Mesenchymal stem cell (in vitro differentiated cells and primary cell): ENCODE measurements around the gene SCYL1.

Source experiments
- DNase-seq: peaks from one replicate; pipeline ENCODE4 v3.0.0-alpha.2; 2013
- H2AFZ ChIP-seq: one replicate; pipeline ENCODE4 v1.6.1; 2013; ENCODE audit warnings: low read depth, mild to moderate bottlenecking, control low read depth, inconsistent platforms, low read length, moderate library complexity
- H2AK5ac ChIP-seq: 2 replicates; pipeline ENCODE4 v1.6.1; 2013; ENCODE audit warnings: low read length, moderate library complexity, mild to moderate bottlenecking, inconsistent platforms; ENCODE audit not compliant: severe bottlenecking
- H2BK120ac ChIP-seq: one replicate; pipeline ENCODE4 v1.6.1; 2013; ENCODE audit warnings: low read depth, mild to moderate bottlenecking, inconsistent platforms, low read length, moderate library complexity
- H2BK12ac ChIP-seq, 2 experiments: one replicate each; pipeline ENCODE4 v1.6.1; 2013; ENCODE audit warnings: inconsistent platforms in 2 of 2, low read length in 2 of 2, mild to moderate bottlenecking in 2 of 2, moderate library complexity in 2 of 2, control low read depth in 1 of 2
- H2BK15ac ChIP-seq: one replicate; pipeline ENCODE4 v1.6.1; 2013; ENCODE audit warnings: mild to moderate bottlenecking, low read depth, inconsistent platforms; ENCODE audit not compliant: poor library complexity, severe bottlenecking
- H2BK5ac ChIP-seq: 2 replicates; pipeline ENCODE4 v1.6.1; 2013; ENCODE audit warnings: low read depth, mild to moderate bottlenecking, low read length, control low read depth, inconsistent platforms; ENCODE audit not compliant: poor library complexity, severe bottlenecking
- H3K14ac ChIP-seq, 2 experiments: one replicate each; pipeline ENCODE4 v1.6.1; 2013; ENCODE audit warnings: inconsistent platforms in 2 of 2, low read length in 2 of 2, control low read depth in 1 of 2, mild to moderate bottlenecking in 1 of 2, moderate library complexity in 1 of 2
- H3K18ac ChIP-seq, 2 experiments: one replicate each; pipeline ENCODE4 v1.6.1; 2013; ENCODE audit warnings: inconsistent platforms in 2 of 2, low read length in 2 of 2, control low read depth in 1 of 2, low read depth in 1 of 2, mild to moderate bottlenecking in 1 of 2
- H3K23ac ChIP-seq, 2 experiments: one replicate each; pipeline ENCODE4 v1.6.1; 2013; ENCODE audit warnings: inconsistent platforms in 2 of 2, low read length in 2 of 2, mild to moderate bottlenecking in 2 of 2, moderate library complexity in 2 of 2, control low read depth in 1 of 2
- H3K27ac ChIP-seq: 2 replicates; pipeline ENCODE4 v1.5.1; 2013; ENCODE audit warnings: mild to moderate bottlenecking, moderate library complexity, low read length, control low read depth, inconsistent platforms; ENCODE audit not compliant: poor library complexity, severe bottlenecking
- H3K27me3 ChIP-seq, 2 experiments: 2 replicates each; pipeline versions ENCODE4 v1.6.1 to v1.7.0; 2013; ENCODE audit warnings: low read length in 2 of 2, mild to moderate bottlenecking in 2 of 2, moderate library complexity in 2 of 2, control low read depth in 1 of 2, inconsistent platforms in 1 of 2; ENCODE audit not compliant: control insufficient read depth in 1 of 2, insufficient read depth in 1 of 2
- H3K36me3 ChIP-seq, 2 experiments: 2 replicates each; pipeline versions ENCODE4 v1.6.1 to v1.7.0; 2013; ENCODE audit warnings: low read length in 2 of 2, control low read depth in 1 of 2, inconsistent platforms in 1 of 2, low read depth in 1 of 2, mild to moderate bottlenecking in 1 of 2; ENCODE audit not compliant: insufficient read depth in 2 of 2, control insufficient read depth in 1 of 2
- H3K4ac ChIP-seq, 2 experiments: one replicate each; pipeline ENCODE4 v1.6.1; 2013; ENCODE audit warnings: inconsistent platforms in 2 of 2, low read length in 2 of 2, mild to moderate bottlenecking in 2 of 2, moderate library complexity in 2 of 2, control low read depth in 1 of 2, low read depth in 1 of 2
- H3K4me1 ChIP-seq: 2 replicates; pipeline ENCODE4 v1.6.1; 2013; ENCODE audit warnings: low read depth, low read length, control low read depth; ENCODE audit not compliant: control insufficient read depth, insufficient read depth
- H3K4me2 ChIP-seq: 2 replicates; pipeline ENCODE4 v1.6.1; 2013; ENCODE audit warnings: low read length, mild to moderate bottlenecking, inconsistent platforms; ENCODE audit not compliant: poor library complexity, severe bottlenecking
- H3K4me3 ChIP-seq, 2 experiments: 2 replicates each; pipeline versions ENCODE4 v1.5.1 to v1.7.0; 2013; ENCODE audit warnings: low read length in 2 of 2, mild to moderate bottlenecking in 2 of 2, control low read depth in 1 of 2, low read depth in 1 of 2; ENCODE audit not compliant: insufficient read depth in 1 of 2
- H3K79me1 ChIP-seq: replicated peaks from 2 replicates; pipeline ENCODE4 v1.6.1; 2013; ENCODE audit warnings: mild to moderate bottlenecking, control low read depth, low read length, inconsistent platforms; ENCODE audit not compliant: poor library complexity, severe bottlenecking
- H3K9ac ChIP-seq: 2 replicates; pipeline ENCODE4 v1.7.0; 2013; ENCODE audit warnings: mild to moderate bottlenecking, low read length, moderate library complexity
- H3K9me3 ChIP-seq: 2 replicates; pipeline ENCODE4 v1.7.0; 2013; ENCODE audit warnings: mild to moderate bottlenecking, low read length; ENCODE audit not compliant: control insufficient read depth
- H4K8ac ChIP-seq: one replicate; pipeline ENCODE4 v1.6.1; 2013; ENCODE audit warnings: inconsistent platforms, mild to moderate bottlenecking, low read length, moderate library complexity
- H4K91ac ChIP-seq: one replicate; pipeline ENCODE4 v1.6.1; 2013; ENCODE audit warnings: mild to moderate bottlenecking, low read length, inconsistent platforms
- WGBS: methylation state at CpG from one replicate; pipeline ENCODE4 v1.1.7; 2013; ENCODE audit warnings: mixed read lengths; 5-methylcytosine and 5-hydroxymethylcytosine counted together

The SCYL1 gene

GRCh38 chr11:65503949-65504673, 20.8 kb upstream of the SCYL1 start:
- peak overlapping the region in 1 of 2 experiments; percentile 7 for H3K23ac ChIP-seq
- WGBS: 21% methylated on average over 3 of the region's 3 CpGs
- H3K14ac ChIP-seq: no peak overlapping the region

GRCh38 chr11:65504674-65505465, 20.0 kb upstream of the SCYL1 start:
- H4K8ac ChIP-seq: no peak overlapping the region
- DNase-seq: peak; percentile 63
- peak overlapping the region in 1 of 2 experiments; percentile 37 for H3K18ac ChIP-seq
- H2BK12ac ChIP-seq: no peak overlapping the region
- H3K4me1 ChIP-seq: peaks cover 5% of the 10 kb centered on the region
- peaks cover 19 to 73% of the 10 kb centered on the region in 2 experiments for H3K36me3 ChIP-seq
- no peak overlapping the region for H4K91ac ChIP-seq
- no peaks in the 10 kb centered on the region for H3K9me3 ChIP-seq
- no peak overlapping the region for H2BK5ac ChIP-seq
- peak overlapping the region in 1 of 2 experiments; percentile 7 for H3K4ac ChIP-seq
- WGBS: 45% methylated on average over 7 of the region's 8 CpGs
- H3K4me2 ChIP-seq: peak overlapping the region; percentile 64
- H2AFZ ChIP-seq: no peak overlapping the region
- H2AK5ac ChIP-seq: no peak overlapping the region
- H3K27me3 ChIP-seq: no peaks in the 10 kb centered on the region
- H3K23ac ChIP-seq: peak overlapping the region in 1 of 2 experiments; percentile 7
- H3K79me1 ChIP-seq: no peaks in the 10 kb centered on the region
- no peak overlapping the region for H2BK120ac ChIP-seq
- peak overlapping the region; percentile 98 for H3K9ac ChIP-seq
- H3K14ac ChIP-seq: peak overlapping the region; percentile 39 to 43
- H3K4me3 ChIP-seq: peak overlapping the region; percentile 61 to 90
- H3K27ac ChIP-seq: peak overlapping the region; percentile 91
- no peak overlapping the region for H2BK15ac ChIP-seq

More at GRCh38 chr11:65503949-65504673, 20.8 kb upstream of the SCYL1 start:
- Histone ChIP-seq H3K4me3 (peak overlapping the region; percentile 47 to 90), H2AFZ (no peak overlapping the region), H4K8ac (no peak overlapping the region), H3K9me3 (no peaks in the 10 kb centered on the region), H3K27ac (peak overlapping the region; percentile 91), H3K18ac (no peak overlapping the region), H3K79me1 (no peaks in the 10 kb centered on the region), H2BK15ac (no peak overlapping the region), H2AK5ac (no peak overlapping the region), H3K36me3 (peaks cover 19 to 78% of the 10 kb centered on the region in 2 experiments), H3K27me3 (no peaks in the 10 kb centered on the region), H2BK120ac (no peak overlapping the region), H4K91ac (no peak overlapping the region), H3K4ac (no peak overlapping the region), H3K9ac (peak overlapping the region; percentile 98), H2BK5ac (no peak overlapping the region), H3K4me1 (peaks cover 5% of the 10 kb centered on the region), H3K4me2 (peak overlapping the region; percentile 59), H2BK12ac (no peak overlapping the region)
- peak; percentile 82 for DNase-seq

- no peaks in the 10 kb centered on the region for H3K9me3 ChIP-seq
- no peaks in the 10 kb centered on the region for H3K79me1 ChIP-seq
- H3K4me1 ChIP-seq: peaks cover 5% of the 10 kb centered on the region
- H3K27me3 ChIP-seq: no peaks in the 10 kb centered on the region
- 72% methylated on average over 5 of the region's 12 CpGs for WGBS
- no peak overlapping the region for H3K23ac ChIP-seq
- no peak overlapping the region for H4K8ac ChIP-seq
- peak overlapping the region; percentile 91 for H3K27ac ChIP-seq
- peaks cover 15 to 65% of the 10 kb centered on the region in 2 experiments for H3K36me3 ChIP-seq
- no peak overlapping the region for H2AK5ac ChIP-seq
- peak overlapping the region; percentile 69 for H3K4me2 ChIP-seq
- H3K4ac ChIP-seq: peak overlapping the region in 1 of 2 experiments; percentile 7
- H2AFZ ChIP-seq: no peak overlapping the region
- H2BK12ac ChIP-seq: no peak overlapping the region
- peak overlapping the region in 1 of 2 experiments; percentile 23 for H3K14ac ChIP-seq
- no peak overlapping the region for H2BK15ac ChIP-seq
- peak; percentile 62 for DNase-seq
- H2BK5ac ChIP-seq: no peak overlapping the region
- H2BK120ac ChIP-seq: no peak overlapping the region
- peak overlapping the region in 1 of 2 experiments; percentile 37 for H3K18ac ChIP-seq
- H3K4me3 ChIP-seq: peak overlapping the region; percentile 61 to 90
- no peak overlapping the region for H4K91ac ChIP-seq
- peak overlapping the region; percentile 98 for H3K9ac ChIP-seq
Measured at GRCh38 chr11:65505466-65506289, 19.2 kb upstream of the SCYL1 start.
